Progenitor cell of endocrine pancreas (in vitro differentiated cells): Measurements from ENCODE around the gene CX3CL1. TPM values are rescaled to one million over a fixed set of nuclear protein-coding genes. Genes with fewer than 3 reads are reported as not detected.

Experiments used
- DNase-seq: peaks from one replicate; pipeline ENCODE4 v3.0.0; 2021; ENCODE audit warnings: low spot score; ENCODE audit not compliant: unreplicated experiment
- H3K27ac Mint-ChIP-seq: 2 replicates; pipeline ENCODE4 v1.8.0; 2021; ENCODE audit warnings: mild to moderate bottlenecking, moderate library complexity, mixed read lengths
- H3K27me3 Mint-ChIP-seq: 2 replicates; pipeline ENCODE4 v1.8.0; 2021; ENCODE audit warnings: mixed read lengths
- H3K36me3 Mint-ChIP-seq: 2 replicates; pipeline ENCODE4 v1.8.0; 2022; ENCODE audit warnings: mixed read lengths; ENCODE audit not compliant: insufficient read depth
- H3K4me1 Mint-ChIP-seq: 2 replicates; pipeline ENCODE4 v1.8.0; 2021; ENCODE audit warnings: low read depth, mixed read lengths
- H3K4me3 Mint-ChIP-seq: 2 replicates; pipeline ENCODE4 v1.8.0; 2021; ENCODE audit warnings: low read depth, mild to moderate bottlenecking, moderate library complexity, mixed read lengths
- H3K9me3 Mint-ChIP-seq: 2 replicates; pipeline ENCODE4 v1.8.0; 2021; ENCODE audit warnings: low read depth, mixed read lengths
- long read RNA-seq: library from polyadenylated mRNA; unstranded; transcript quantifications from one replicate; pipeline ENCODE4 v2.0.0, GENCODE V29; 2020
- total RNA-seq: library from RNA; stranded (reverse); gene quantifications from 2 replicates; pipeline ENCODE4 v1.2.1, GENCODE V29; 2021
- TF ChIP-seq, protein P1 (sequence below): fragments of 200-600 bp; sonication (generic); IDR thresholded peaks from one replicate; pipeline ENCODE4 v1.5.0; 2021; ENCODE audit warnings: antibody characterized with exemption, mild to moderate bottlenecking; ENCODE audit not compliant: unreplicated experiment

The CX3CL1 gene
- 0.53 and 0.74 TPM in 2 replicates for total RNA-seq
- long read RNA-seq, result 0 reads

DNA sequence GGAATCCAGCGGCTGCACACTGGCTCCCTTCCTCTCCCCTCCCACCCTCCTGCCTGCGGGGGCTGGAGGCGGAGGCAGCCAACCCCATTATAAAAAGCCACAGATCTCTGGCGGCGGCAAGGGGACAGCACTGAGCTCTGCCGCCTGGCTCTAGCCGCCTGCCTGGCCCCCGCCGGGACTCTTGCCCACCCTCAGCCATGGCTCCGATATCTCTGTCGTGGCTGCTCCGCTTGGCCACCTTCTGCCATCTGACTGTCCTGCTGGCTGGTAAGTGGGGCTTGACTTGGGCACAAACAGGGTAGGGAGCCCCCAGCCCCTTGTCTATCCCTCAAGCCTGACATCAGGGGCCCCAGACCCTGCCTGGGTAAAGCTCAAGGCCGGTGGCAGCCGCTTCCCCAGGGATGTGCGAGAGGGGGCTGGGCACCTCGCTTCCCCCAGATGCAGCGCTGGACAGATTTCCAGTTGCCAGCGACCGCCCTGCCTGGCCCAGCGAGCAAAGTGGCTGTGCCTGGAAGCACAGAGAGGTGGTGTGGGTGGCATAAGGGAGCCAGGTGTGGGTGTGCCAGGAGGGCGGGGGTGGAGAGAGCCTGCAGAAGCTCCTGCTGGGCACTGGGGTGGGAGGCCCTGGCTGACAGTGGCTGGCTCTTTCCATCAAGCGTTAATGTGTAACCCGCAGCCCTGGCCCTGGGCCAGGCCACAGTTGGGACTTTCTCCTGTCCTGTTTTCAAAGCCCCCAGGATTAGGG lies at the start of gene CX3CL1:
TSS of gene CX3CL1 (plus strand) at position 119 of the 745 bp plus-strand sequence. CDS start at position 198, 79 bp downstream.
- DNase-seq, result peak; percentile 24
- Mint-ChIP-seq H3K36me3 (no peaks in the 10 kb centered on the region), H3K9me3 (no peaks in the 10 kb centered on the region), H3K4me3 (peak within 1 kb of the TSS; percentile 9), H3K4me1 (peaks cover 13% of the 10 kb centered on the region), H3K27me3 (no peaks in the 10 kb centered on the region), H3K27ac (no peak within 1 kb of the TSS)
- TF ChIP-seq, protein P1, sequence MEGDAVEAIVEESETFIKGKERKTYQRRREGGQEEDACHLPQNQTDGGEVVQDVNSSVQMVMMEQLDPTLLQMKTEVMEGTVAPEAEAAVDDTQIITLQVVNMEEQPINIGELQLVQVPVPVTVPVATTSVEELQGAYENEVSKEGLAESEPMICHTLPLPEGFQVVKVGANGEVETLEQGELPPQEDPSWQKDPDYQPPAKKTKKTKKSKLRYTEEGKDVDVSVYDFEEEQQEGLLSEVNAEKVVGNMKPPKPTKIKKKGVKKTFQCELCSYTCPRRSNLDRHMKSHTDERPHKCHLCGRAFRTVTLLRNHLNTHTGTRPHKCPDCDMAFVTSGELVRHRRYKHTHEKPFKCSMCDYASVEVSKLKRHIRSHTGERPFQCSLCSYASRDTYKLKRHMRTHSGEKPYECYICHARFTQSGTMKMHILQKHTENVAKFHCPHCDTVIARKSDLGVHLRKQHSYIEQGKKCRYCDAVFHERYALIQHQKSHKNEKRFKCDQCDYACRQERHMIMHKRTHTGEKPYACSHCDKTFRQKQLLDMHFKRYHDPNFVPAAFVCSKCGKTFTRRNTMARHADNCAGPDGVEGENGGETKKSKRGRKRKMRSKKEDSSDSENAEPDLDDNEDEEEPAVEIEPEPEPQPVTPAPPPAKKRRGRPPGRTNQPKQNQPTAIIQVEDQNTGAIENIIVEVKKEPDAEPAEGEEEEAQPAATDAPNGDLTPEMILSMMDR, result peak; percentile 17

DNA sequence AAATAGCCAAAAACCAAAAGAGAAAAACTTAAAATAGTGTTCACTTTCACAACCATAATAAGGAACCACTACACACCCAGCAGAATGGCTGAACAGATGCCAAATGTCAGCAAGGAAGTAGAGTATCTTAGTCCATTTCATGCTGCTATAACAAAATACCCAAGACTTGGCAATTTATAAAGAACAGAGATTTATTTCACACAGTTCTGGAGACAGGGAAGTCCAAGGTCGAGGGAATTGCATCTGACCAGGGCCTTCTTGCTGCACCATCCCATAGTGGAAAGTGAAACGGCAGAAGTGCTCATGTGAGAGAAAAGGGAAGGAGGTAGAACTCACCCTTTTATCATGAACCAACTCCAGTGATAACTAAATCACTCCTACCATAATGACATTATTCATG lies 47.5 kb upstream of the CX3CL1 start:
- H3K9me3 Mint-ChIP-seq, result peaks cover 3% of the 10 kb centered on the region
- no peaks in the 10 kb centered on the region for H3K27me3 Mint-ChIP-seq
- no peaks in the 10 kb centered on the region for H3K4me1 Mint-ChIP-seq
- H3K36me3 Mint-ChIP-seq, result no peaks in the 10 kb centered on the region
- H3K4me3 Mint-ChIP-seq, result no peak overlapping the region
- no peak for DNase-seq
- TF ChIP-seq, protein P1, result no peak
- H3K27ac Mint-ChIP-seq, result no peak overlapping the region

- Mint-ChIP-seq H3K9me3 (peaks cover 3% of the 10 kb centered on the region), H3K27ac (no peak overlapping the region), H3K4me1 (no peaks in the 10 kb centered on the region)
Measured at GRCh38 chr16:57325458-57325857, 46.8 kb upstream of the CX3CL1 start.

DNA sequence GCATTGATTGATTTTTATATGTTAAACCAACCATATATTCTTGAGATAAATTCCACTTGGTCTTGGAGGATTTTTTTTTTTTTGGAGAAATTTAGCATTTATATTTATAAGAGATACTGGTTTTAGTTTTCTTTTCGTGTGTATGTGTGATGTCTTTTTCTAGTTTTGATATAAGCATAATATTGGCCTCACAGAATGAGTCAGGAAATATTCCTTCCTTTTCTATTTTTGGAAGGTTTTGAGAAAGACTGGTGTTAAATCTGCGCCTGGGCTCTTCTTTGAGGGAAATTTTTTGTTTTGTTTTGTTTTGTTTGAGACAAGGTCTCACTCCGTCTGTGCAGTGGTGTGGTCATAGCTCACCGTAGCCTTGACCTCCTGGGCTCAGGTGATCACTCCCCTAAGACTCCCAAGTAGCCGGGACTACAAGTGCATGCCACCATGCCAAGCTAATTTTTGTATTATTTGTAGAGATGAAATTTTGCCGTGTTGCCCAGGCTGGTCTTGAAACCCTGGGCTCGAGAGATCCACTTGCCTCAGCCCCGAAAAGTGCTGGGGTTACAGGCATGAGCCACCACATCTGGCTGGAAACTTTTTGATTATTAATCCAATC lies 42.5 kb upstream of the CX3CL1 start:
- DNase-seq, result no peak
- no peaks in the 10 kb centered on the region for H3K27me3 Mint-ChIP-seq
- no peaks in the 10 kb centered on the region for H3K4me1 Mint-ChIP-seq
- TF ChIP-seq, protein P1, result no peak
- no peak overlapping the region for H3K4me3 Mint-ChIP-seq
- H3K27ac Mint-ChIP-seq, result no peak overlapping the region
- H3K9me3 Mint-ChIP-seq, result peaks cover 3% of the 10 kb centered on the region
- H3K36me3 Mint-ChIP-seq, result no peaks in the 10 kb centered on the region

More at GRCh38 chr16:57325458-57325857, 46.8 kb upstream of the CX3CL1 start:
- Mint-ChIP-seq H3K36me3 (no peaks in the 10 kb centered on the region), H3K27me3 (no peaks in the 10 kb centered on the region), H3K4me3 (no peak overlapping the region)
- DNase-seq, result no peak
- TF ChIP-seq, protein P1, result no peak

DNA sequence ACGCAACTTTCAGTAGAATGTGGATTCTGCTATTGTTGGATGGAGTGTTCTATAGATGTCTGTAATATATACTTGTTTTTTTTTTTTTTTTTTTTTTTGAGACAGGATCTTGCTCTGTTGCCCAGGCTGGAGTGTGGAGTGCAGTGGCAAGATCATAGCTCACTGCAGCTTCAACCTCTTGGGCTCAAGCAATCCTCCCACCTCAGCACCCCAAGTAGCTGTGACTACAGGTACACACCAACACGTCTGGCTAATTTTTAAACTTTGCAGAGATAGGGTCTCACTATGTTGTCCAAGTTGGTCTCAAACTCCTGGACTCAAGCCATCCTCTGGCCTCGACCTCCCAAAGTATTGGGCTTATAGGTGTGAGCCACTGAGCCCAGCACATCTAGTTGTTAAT lies 40.9 kb upstream of the CX3CL1 start:
- TF ChIP-seq, protein P1, result no peak
- Mint-ChIP-seq H3K9me3 (peaks cover 3% of the 10 kb centered on the region), H3K36me3 (no peaks in the 10 kb centered on the region), H3K27ac (no peak overlapping the region), H3K4me1 (no peaks in the 10 kb centered on the region), H3K27me3 (no peaks in the 10 kb centered on the region), H3K4me3 (no peak overlapping the region)
- no peak for DNase-seq
